HL-60/S4 (cell line): ENCODE measurements around the gene SERPINB6.
"Not testable (repeated sequence)": the region's sequence is repeated elsewhere in the genome, so short reads cannot be mapped to it uniquely, and the experiment has no call there.

Source experiments
- in situ Hi-C: fragments of 300-500 bp; cut with MboI; formaldehyde crosslinking; loops from 2 replicates; pipeline ENCODE4 v1.14.3; 2022; ENCODE audit warnings: low sequenced_read_pairs

The SERPINB6 gene

GRCh38 chr6:2917801-2918445 is 53.4 kb downstream of the SERPINB6 start:
- in situ Hi-C loops: no loop called here

DNA sequence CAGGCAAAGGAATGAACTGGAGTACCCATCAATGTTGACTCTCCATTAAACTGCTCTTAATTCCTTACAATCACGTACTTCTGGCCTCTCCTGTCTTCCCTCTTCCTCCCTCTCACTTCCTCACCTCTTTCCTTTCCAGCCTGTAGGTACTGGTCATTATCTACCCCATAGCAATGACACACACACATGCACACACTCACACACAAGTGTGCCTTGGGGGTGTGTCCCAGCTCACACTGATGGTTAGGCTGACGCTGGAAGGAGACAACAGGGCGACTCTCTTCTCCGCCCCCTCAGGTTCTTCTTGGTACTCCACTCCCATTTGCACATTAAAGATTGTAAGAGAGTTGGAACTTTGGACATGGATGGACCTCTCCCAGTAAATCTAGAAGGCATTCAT is 54.3 kb downstream of the SERPINB6 start:
- in situ Hi-C loops: no loop called here

- in situ Hi-C loops: no loop called here
These were observed 55.0 kb downstream of the SERPINB6 start for GRCh38 chr6:2916158-2916925.

DNA sequence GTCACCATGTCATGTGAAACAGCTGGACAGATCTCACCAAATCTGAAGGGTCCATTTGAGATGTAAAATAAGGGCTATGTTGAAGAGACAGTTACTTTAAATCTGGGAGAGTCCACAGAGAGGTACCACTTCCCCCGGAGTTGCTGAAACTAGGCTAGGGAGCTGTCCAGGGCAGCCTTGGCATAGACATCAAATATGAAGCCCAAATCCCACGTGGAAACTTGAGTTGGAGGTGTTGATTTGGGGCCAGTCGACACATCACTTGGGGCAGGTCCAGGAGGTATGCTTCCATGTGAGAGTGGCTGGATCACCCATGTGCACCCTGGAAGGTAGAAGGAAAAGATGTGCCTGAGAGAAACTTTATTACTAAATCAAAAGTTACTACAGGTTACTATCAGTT is 56.2 kb downstream of the SERPINB6 start:
- in situ Hi-C loops: no loop called here

- in situ Hi-C loops: no loop called here
These were observed 57.1 kb downstream of the SERPINB6 start for GRCh38 chr6:2914318-2914660.

- in situ Hi-C loops: no loop called here
These were observed 57.6 kb downstream of the SERPINB6 start for GRCh38 chr6:2913621-2914317.

- in situ Hi-C loops: no loop called here
These were observed 60.2 kb downstream of the SERPINB6 start for GRCh38 chr6:2911171-2911570.

DNA sequence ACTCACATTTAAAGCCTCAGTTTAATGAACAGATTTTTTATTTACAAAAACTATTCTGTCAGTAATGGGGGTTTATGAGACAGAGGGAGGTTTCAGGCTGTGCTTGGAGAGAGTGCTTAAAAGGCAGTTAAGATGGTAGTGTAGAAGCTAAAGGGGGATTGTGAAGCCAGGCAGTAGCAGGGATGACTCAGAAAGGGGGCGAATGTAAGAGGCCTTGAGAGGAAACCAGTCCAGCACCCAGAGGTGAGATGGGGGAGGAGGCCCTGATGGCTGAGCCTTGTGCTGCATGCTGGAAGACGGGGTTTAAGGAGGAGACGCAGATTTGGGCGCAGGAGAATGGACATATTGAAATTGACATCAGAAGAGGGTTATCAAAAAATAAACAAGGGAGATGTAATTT is 61.6 kb downstream of the SERPINB6 start:
- in situ Hi-C loops: no loop called here

GRCh38 chr6:2909051-2909606 is 62.2 kb downstream of the SERPINB6 start:
- in situ Hi-C loops: not testable (repeated sequence)

GRCh38 chr6:2908516-2908915 is 62.9 kb downstream of the SERPINB6 start:
- in situ Hi-C loops: not testable (repeated sequence)

GRCh38 chr6:2903411-2904185 is 67.8 kb downstream of the SERPINB6 start:
- in situ Hi-C loops: not testable (repeated sequence)

DNA sequence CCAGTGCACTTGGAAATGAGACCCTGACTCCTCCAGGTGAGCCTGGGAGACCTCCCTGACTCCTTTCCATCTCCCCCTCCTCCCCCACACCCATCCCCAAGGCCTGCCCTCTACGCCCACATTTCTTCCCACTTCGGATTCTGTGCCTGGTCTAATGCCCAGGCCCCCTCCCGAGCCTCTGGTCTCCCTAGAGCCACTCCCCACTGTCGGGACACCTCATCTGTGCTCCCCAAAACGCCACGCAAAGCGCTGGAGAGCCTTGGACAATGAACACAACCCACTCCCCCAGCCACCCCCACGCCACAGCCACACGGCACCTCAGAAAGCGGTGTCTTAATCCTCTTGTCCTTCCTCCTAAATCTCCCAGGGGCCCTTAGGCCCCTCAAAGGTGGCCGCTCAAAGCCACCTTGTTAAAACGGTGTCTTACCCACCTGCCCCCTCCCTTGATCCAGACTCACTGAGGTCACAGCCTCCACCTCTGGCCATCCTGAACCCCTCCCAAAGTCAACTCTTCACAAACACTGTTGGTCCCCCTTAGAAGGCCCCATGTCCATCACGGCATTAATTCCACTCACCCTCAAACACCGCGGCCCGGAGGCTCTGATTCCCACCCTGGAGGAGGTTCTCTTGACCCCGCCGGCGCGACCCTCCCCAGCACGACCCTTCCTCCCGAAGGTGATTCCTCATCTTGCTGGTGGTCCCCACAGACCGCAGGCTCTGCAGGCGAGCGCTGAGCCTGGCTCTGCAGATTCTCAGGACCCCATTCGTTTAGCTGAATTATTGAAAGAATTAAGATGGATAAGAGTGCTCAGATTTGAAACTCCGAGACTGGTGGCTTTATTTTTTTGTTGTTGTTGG is 69.5 kb downstream of the SERPINB6 start:
- in situ Hi-C loops: not testable (repeated sequence)

DNA sequence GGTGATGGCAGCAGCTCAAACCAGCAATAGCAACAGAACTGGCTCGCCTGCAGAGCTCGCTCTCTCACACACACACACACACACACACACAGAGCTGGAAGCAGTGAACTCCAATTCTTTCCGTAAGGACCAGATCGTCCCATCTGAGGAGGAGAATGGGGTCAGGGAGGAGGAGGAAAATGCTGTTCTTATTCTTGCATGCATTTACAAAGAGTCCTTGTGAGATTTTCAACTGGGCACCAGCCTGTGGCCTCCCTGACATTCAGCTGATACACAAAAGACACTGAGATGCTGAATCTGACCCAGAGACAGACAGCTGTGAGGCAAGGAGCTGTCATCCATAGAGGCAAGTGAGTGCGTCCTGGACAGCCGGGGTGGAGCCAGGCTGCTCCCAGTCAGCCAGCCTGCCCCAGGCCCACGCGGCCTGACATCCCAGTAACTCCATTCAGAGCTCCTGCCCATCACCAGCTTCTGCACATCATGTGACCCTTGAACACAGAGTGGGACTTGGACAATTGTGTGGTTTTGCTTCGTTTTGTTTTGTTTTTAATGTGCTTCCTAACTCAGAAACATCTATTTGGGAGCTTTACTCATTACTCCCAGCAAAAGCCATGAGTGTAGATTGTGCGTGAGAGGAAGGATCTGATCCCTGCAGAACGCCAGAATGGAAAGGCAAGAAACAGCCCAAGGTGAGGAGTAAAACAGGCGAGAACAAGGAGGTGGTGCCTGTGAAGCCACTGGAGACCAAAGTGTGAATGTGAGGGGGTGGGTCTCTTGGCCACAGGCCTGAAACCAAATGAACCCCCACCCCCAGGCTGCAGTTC is 70.3 kb downstream of the SERPINB6 start:
- in situ Hi-C loops: no loop called here

- in situ Hi-C loops: no loop called here
These were observed 71.1 kb downstream of the SERPINB6 start for GRCh38 chr6:2900221-2900807.

- in situ Hi-C loops: no loop called here
These were observed 71.8 kb downstream of the SERPINB6 start for GRCh38 chr6:2899596-2899995.
